Panc1 (cell line): ENCODE measurements around the gene DCST1.

ENCODE experiments used
- POLR2AphosphoS5 ChIP-seq: IDR thresholded peaks from 2 replicates; pipeline ENCODE4 v1.6.1; 2012; ENCODE audit warnings: mild to moderate bottlenecking, low read depth, low read length, moderate library complexity
- TCF7L2 ChIP-seq: IDR thresholded peaks from 2 replicates; pipeline ENCODE4 v1.6.1; 2011; ENCODE audit warnings: mild to moderate bottlenecking, low read depth, low read length, inconsistent platforms
- TF ChIP-seq, protein P1 (sequence below): fragments of 450-650 bp; IDR thresholded peaks from 2 replicates; pipeline ENCODE4 v1.5.1; 2017; ENCODE audit warnings: mild to moderate bottlenecking
- TF ChIP-seq, protein P2 (sequence below), 2 experiments: IDR thresholded peaks; 2 replicates each; pipeline ENCODE4 v1.6.1; 2011 to 2012; ENCODE audit warnings: low read depth in 2 of 2, control low read depth in 1 of 2, low read length in 1 of 2, mild to moderate bottlenecking in 1 of 2, moderate library complexity in 1 of 2; ENCODE audit not compliant: insufficient read depth in 1 of 2

DNA sequence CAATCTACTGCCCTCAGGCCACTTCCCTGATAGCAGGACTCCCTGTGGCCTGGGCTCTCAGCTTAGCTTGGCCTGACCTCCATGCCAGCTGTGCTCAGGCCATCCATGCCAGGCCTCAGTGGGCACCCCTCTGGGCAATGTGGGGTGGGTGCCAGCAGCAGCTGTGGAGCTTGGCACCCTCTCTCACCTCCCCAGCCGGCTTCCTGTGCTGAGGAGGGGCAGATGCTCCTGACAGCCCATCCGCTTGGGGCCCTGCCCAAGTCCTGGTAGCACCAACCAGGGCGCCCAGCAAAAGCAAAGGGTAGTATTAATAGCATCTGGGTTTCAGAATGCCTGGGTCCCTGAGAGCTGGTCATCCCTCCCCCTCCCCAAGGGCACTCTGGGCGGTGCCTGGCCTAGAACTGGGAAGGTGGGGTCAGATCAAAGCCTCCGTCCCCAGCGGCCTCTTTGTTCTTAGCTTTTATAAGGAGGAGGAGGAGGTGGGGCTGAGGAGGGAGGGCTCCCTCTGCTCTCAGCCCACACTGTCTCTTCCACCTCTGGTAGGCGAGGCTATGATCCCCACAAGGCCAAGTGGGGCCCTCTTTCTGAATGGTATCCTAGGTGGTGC is 36.0 kb downstream of the DCST1 start:
- TF ChIP-seq, protein P1, sequence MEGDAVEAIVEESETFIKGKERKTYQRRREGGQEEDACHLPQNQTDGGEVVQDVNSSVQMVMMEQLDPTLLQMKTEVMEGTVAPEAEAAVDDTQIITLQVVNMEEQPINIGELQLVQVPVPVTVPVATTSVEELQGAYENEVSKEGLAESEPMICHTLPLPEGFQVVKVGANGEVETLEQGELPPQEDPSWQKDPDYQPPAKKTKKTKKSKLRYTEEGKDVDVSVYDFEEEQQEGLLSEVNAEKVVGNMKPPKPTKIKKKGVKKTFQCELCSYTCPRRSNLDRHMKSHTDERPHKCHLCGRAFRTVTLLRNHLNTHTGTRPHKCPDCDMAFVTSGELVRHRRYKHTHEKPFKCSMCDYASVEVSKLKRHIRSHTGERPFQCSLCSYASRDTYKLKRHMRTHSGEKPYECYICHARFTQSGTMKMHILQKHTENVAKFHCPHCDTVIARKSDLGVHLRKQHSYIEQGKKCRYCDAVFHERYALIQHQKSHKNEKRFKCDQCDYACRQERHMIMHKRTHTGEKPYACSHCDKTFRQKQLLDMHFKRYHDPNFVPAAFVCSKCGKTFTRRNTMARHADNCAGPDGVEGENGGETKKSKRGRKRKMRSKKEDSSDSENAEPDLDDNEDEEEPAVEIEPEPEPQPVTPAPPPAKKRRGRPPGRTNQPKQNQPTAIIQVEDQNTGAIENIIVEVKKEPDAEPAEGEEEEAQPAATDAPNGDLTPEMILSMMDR, result no peak
- TF ChIP-seq, protein P2, sequence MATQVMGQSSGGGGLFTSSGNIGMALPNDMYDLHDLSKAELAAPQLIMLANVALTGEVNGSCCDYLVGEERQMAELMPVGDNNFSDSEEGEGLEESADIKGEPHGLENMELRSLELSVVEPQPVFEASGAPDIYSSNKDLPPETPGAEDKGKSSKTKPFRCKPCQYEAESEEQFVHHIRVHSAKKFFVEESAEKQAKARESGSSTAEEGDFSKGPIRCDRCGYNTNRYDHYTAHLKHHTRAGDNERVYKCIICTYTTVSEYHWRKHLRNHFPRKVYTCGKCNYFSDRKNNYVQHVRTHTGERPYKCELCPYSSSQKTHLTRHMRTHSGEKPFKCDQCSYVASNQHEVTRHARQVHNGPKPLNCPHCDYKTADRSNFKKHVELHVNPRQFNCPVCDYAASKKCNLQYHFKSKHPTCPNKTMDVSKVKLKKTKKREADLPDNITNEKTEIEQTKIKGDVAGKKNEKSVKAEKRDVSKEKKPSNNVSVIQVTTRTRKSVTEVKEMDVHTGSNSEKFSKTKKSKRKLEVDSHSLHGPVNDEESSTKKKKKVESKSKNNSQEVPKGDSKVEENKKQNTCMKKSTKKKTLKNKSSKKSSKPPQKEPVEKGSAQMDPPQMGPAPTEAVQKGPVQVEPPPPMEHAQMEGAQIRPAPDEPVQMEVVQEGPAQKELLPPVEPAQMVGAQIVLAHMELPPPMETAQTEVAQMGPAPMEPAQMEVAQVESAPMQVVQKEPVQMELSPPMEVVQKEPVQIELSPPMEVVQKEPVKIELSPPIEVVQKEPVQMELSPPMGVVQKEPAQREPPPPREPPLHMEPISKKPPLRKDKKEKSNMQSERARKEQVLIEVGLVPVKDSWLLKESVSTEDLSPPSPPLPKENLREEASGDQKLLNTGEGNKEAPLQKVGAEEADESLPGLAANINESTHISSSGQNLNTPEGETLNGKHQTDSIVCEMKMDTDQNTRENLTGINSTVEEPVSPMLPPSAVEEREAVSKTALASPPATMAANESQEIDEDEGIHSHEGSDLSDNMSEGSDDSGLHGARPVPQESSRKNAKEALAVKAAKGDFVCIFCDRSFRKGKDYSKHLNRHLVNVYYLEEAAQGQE (IDR thresholded peaks at IDR 0.05; ENCODE audit: insufficient read depth in 1 of 2, low read depth in 2 of 2, low read length in 1 of 2), result no peak
- peak; percentile 88 for TF ChIP-seq TCF7L2
- TF ChIP-seq POLR2AphosphoS5, result no peak
